Stimulated activated CD4-positive, alpha-beta T cell treated with anti-CD3 and anti-CD28 coated beads, TNF-alpha, amount 100 ng/mL, for 4 hours (primary cell): Measurements from ENCODE around the gene SH3TC1.

Source experiments
- DNase-seq, 3 experiments: peaks; one replicate each; pipeline ENCODE4 v3.0.0-alpha.2; 2020; ENCODE audit warnings: low read depth in 3 of 3

The SH3TC1 gene

DNA sequence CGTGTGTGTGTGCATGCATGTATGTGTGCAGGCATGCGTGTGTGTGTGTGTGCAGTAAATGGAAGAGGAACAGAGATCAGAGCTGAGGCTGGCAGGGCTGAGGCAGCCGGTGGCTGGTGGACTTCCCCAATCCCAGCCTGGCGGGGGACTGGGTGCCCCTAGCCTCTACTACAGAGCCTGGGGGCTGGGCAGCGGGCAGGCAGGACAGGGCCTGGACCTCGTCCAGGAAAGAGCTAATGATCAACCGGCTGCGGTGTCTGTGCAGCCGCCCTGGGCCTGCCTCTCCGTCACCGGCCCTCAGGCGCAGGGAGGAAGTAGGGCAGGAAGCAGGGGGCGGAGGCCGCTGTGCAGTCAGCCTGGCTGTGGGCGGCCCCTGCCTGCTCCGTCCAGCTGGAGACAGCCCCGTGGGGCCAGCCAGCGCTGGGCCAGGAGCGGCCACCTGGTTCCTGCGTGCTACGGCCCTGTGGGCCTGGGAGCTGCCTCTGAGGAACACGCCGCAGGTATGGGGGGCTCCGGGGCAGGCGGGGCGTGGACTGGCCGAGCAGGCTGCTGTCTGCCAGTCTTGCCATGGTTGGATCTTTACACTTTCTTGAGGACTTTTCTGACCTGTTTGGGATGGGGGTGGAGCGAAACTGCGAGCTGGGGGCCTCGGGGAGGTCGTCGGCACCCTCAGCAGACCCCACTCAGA is at the start of gene SH3TC1:
SH3TC1 (plus strand) TSS at position 385 of the 688 bp plus-strand sequence. CDS start 5,905 bp downstream, outside the sequence.
- DNase-seq: peak in 2 of 3 experiments; percentile 21 to 24

DNA sequence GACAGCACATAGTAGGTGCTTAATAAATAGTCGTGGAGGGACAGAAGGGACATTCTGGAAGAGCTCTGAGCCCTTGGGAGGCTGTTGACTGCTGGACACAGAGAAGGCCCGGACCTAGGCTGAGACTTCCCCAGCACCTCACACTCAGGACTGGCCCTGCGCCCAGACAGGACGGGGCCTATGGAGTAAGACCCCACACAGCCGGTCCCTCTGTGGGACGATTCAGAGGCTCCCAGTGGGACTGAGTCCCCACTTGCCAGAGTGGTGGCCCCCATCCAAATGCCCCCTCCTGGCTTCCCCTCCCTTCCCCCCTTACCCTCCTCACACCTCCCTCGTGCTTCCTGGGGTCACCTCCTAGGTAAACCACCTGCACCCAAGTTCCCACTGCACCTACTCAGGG is 49.4 kb upstream of the SH3TC1 start:
- no peak for DNase-seq

GRCh38 chr4:8150152-8151090 is 48.7 kb upstream of the SH3TC1 start:
- DNase-seq: no peak

DNA sequence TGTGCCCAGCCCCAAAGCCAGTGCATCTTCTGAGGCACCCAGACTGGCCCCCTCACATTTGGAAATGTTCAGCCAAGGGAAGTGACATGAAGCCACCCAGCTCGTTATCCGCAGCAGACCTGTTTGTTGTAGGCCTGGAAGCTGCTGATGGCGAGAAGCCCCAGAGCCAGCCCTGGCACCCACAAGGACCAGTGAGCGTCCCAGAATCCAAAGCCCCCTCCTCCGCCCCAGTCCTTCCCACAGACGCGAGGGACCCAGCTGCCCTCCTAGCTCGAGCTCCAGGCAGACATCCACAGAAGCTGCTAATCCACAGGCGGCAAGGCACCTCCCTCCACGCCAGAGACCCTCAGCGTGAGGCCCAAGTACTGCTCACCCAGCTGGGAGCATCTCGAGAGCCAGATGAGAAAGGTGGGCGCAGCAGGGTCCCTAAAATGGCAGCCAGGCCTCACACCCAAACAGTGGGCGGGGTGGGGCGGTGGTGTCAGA is 47.9 kb upstream of the SH3TC1 start:
- DNase-seq: no peak

GRCh38 chr4:8152090-8152864 is 46.8 kb upstream of the SH3TC1 start:
- no peak for DNase-seq

- DNase-seq: no peak
Observed at GRCh38 chr4:8152865-8153257, 46.2 kb upstream of the SH3TC1 start.

DNA sequence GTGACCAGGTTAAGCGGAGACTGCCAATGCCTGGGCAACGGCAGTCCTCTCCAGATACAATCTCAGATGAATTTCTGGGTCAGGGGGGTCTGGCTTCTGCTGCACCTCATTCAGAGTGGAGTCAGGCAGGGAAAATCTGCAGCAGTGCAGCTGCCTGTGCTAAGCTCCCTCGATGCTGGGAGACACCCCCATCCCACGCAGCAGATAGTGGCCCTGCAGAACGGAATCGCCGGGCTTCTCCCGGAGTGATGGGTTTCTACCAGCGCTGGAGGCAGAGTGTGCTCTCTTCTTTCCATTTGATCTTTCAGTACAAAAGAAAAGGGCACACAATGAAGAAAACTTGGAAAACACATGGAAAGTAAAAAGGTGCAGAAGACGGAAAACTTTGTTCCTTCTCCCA is 45.6 kb upstream of the SH3TC1 start:
- no peak for DNase-seq

GRCh38 chr4:8155048-8155447 is 44.0 kb upstream of the SH3TC1 start:
- no peak for DNase-seq

GRCh38 chr4:8155660-8156421 is 43.2 kb upstream of the SH3TC1 start:
- no peak for DNase-seq

- DNase-seq: no peak
Observed at GRCh38 chr4:8156617-8157016, 42.5 kb upstream of the SH3TC1 start.

GRCh38 chr4:8157496-8157895 is 41.6 kb upstream of the SH3TC1 start:
- DNase-seq: no peak

DNA sequence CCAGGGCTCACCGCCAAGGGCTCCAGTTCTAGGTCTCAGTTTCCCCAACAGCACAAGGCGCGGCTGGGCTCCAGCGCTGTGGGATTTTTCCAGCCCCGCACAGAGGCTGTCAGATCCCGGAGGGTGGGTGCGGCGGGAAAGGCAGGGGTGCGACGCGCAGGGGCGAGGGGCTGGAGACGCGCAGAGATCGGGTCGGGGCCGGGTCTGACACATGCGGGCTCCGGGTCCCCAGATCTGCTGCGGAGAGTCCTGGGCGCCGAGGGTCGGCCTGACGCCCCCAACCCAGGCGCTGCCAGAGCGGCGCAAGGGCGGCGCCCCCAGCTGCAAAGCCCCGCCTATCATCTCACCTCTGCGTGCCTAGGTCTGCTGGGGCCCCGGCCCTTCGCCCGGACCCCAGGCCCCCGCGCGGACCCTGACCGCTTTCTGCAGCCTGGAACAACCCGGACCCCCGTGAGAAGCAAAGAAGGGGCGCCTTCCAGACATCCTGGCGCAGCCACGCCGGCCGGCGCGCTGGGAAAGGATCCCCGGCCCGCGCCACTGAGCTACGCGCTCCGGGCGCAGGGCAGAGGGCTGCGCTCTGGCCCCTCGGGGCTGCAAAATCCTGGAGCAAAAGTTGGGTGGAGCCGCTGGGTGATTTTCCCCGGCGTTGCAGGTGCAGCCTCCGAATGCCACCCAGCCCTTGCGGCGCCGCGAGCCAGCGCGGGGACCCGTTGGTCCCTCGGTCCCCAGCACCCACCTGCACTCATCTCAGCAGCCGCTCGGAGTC is 41.0 kb upstream of the SH3TC1 start:
- no peak for DNase-seq

DNA sequence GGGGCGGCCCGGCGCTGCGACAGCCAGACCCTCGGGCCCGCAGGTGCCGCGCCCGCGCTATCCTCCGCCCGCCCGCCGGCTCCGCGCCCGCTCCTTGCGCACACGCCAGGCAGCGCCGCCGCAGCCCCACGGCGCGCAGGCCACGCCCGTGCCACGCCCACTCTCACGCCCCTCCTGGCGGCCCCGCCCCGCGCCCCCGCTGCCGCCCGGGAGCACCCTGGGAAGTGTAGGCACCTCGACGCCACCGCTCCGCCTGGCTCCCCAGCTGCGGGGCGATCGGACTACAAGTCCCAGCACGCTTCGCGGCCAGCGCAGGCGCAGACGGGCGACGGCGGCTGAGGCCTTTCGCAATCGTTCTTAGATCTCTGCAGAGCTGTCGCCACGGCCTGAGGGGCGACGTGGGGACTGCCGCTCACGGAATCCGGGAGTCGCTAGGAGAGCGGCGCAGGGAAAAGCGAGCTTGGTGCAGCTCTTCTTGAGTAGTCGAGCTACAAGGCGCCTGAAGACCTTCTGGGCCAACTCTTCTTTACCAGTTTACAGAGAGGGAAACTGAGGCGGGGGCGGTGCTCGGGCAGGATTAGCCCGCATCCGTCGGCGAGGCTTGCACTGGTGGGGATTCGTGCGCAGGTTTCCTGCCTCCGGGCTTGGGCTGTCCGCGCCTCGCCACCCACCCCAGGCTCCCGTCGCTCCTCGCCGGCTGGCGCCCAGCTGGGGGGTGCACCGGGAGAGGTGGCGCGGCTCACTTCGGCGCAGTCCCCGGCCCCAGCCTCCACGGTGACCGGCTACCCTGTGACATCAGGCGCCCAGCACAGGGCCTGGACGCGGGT is 40.2 kb upstream of the SH3TC1 start, which contains the start of gene ABLIM2:
ABLIM2 (minus strand) TSS at position 104 of the 827 bp plus-strand sequence. CDS start 124 bp downstream, outside the sequence.
- DNase-seq: peak; percentile 97 to 99 (median 98)

DNA sequence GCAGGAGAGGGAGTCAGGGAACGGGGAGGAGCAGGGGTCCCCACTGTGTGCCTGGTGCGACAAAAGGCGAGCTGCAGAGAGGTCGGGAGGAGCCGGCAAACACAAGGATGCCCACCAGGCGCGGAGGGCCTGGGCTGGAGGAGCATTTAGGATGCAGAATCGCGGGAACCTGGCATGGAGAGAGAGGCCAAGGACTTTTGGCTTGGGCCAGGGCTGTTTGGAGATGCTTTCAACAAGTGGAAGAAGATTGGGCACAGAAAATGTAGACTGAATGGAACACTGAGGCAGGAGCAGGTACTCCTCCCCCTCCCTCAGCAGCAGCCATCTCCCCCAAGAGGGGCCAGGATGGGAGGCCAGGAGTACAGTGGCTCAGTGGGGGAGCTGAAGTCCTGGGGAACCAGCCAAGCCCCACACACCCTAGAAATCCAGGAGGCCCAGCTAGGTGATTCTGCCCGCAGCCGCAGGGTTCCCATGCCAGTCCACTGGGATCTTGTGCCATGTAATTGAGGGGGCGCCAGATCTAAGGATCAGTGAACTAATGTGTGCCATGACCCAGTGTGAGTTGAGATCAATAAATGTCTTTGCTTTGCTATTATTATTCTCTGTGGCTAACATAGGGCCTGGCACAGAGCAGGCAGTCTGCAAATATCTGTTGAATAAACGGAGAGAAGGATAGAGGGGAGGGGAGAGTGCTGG is 39.4 kb upstream of the SH3TC1 start:
- DNase-seq: no peak

DNA sequence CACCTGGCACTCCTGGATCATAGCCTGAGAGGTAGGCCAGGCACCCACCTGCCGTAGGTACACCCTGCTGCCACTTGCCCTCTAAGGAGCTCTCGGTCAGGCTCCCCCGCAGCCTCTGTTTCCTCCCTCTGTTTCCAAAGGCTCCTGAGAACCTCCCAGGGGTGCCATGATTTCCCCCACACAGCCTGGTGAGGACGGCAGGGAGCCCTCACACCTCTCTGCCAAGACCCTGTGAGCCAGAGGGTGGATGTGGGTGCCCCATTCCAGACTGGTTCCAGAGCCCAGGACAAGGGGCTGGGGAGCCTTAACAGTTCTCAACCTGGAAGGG is 38.9 kb upstream of the SH3TC1 start:
- no peak for DNase-seq

DNA sequence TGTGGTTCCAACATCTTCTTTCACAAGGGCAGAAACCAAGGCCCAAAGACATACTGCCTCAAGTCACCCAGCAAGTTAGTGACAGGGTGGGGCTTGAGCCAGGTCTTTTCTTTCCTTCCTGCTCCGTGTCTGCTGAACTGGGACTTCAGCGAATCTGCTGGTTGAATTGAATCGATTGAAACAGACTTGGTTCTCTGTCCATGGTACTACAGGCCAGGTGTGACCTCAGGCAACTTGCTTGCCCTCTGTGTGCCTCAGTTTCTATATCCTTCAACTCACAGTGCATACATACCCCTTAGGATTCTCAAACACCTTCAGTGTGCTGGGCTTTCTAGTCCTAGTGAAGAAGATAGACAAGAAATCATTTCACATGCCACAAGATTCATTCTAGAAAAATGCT is 38.5 kb upstream of the SH3TC1 start:
- DNase-seq: no peak

- no peak for DNase-seq
Observed at GRCh38 chr4:8162625-8163024, 36.5 kb upstream of the SH3TC1 start.

GRCh38 chr4:8163026-8163425 is 36.1 kb upstream of the SH3TC1 start:
- DNase-seq: no peak
